ENCODE measurements around the gene TAS2R60.

- TF ChIP-seq CTCF (conservative IDR thresholded peaks at IDR 0.05) (no peak), ZFX (IDR thresholded peaks at IDR 0.05) (no peak)
Measured at GRCh38 chr7:143449793-143450192, 6.5 kb downstream of the TAS2R60 start.
